HepG2 (cell line): ENCODE results near the gene WWP2. TPM values are rescaled to one million over a fixed set of nuclear protein-coding genes. Genes with fewer than 3 reads are reported as not detected.

Experiments used
- ADNP ChIP-seq: sonication (generic); formaldehyde crosslinking; IDR thresholded peaks from 2 replicates; pipeline ENCODE4 v1.4.0; 2020; ENCODE audit warnings: missing genetic modification reagents
- BCL3 ChIP-seq: sonication (generic); formaldehyde crosslinking; IDR thresholded peaks from 2 replicates; pipeline ENCODE4 v1.5.1; 2020; ENCODE audit warnings: mild to moderate bottlenecking, missing genetic modification reagents, moderate library complexity
- CAMTA2 ChIP-seq: sonication (generic); formaldehyde crosslinking; IDR thresholded peaks from 2 replicates; pipeline ENCODE4 v1.4.0; 2020; ENCODE audit warnings: mild to moderate bottlenecking, missing genetic modification reagents, borderline replicate concordance
- HIVEP1 ChIP-seq: sonication (generic); formaldehyde crosslinking; IDR thresholded peaks from 2 replicates; pipeline ENCODE4 v1.4.0; 2020; ENCODE audit warnings: mild to moderate bottlenecking, missing genetic modification reagents
- IRF2 ChIP-seq: IDR thresholded peaks from 2 replicates; pipeline ENCODE4 v1.6.1; 2018; ENCODE audit warnings: missing genetic modification reagents, missing compliant biosample characterization
- KDM5B ChIP-seq: sonication (generic); formaldehyde crosslinking; IDR thresholded peaks from 2 replicates; pipeline ENCODE4 v1.4.0; 2020; ENCODE audit warnings: missing genetic modification reagents, mild to moderate bottlenecking, borderline replicate concordance
- MEF2D ChIP-seq: sonication (generic); formaldehyde crosslinking; IDR thresholded peaks from 2 replicates; pipeline ENCODE4 v1.5.1; 2020; ENCODE audit warnings: mild to moderate bottlenecking, missing genetic modification reagents
- POLR2A ChIP-seq, 2 experiments: IDR thresholded peaks; 2 replicates each; pipeline ENCODE4 v1.6.1; 2011; ENCODE audit warnings: low read depth in 2 of 2, low read length in 2 of 2, mild to moderate bottlenecking in 1 of 2, moderate library complexity in 1 of 2; ENCODE audit not compliant: insufficient read depth in 1 of 2
- SAP130 ChIP-seq: IDR thresholded peaks from 2 replicates; pipeline ENCODE4 v1.6.1; 2016; ENCODE audit warnings: low read depth
- TOPORS ChIP-seq: sonication (generic); formaldehyde crosslinking; IDR thresholded peaks from 2 replicates; pipeline ENCODE4 v1.8.0; 2023; ENCODE audit warnings: mild to moderate bottlenecking, missing genetic modification reagents
- ZFP82 ChIP-seq: sonication (generic); formaldehyde crosslinking; IDR thresholded peaks from 2 replicates; pipeline ENCODE4 v1.5.1; 2020; ENCODE audit warnings: mild to moderate bottlenecking, missing genetic modification reagents, borderline replicate concordance
- ZNF33B ChIP-seq: sonication (generic); formaldehyde crosslinking; IDR thresholded peaks from 2 replicates; pipeline ENCODE4 v1.5.1; 2020; ENCODE audit warnings: mild to moderate bottlenecking, missing genetic modification reagents
- ZNF543 ChIP-seq: sonication (generic); formaldehyde crosslinking; IDR thresholded peaks from 2 replicates; pipeline ENCODE4 v1.4.0; 2020; ENCODE audit warnings: mild to moderate bottlenecking, missing genetic modification reagents
- ZNF850 ChIP-seq: sonication (generic); formaldehyde crosslinking; conservative IDR thresholded peaks from 2 replicates; pipeline ENCODE4 v1.9.0; 2021; ENCODE audit warnings: mild to moderate bottlenecking, missing genetic modification reagents
- ZSCAN9 ChIP-seq: IDR thresholded peaks from 2 replicates; pipeline ENCODE4 v1.6.1; 2016; ENCODE audit warnings: borderline replicate concordance
- polyA plus RNA-seq, 8 experiments: library from polyadenylated mRNA; depleted of rRNA in 3 of 8; stranded (reverse) in 7 of 8; unstranded in 1 of 8; fragments of >200 nt; fragmentation: Illumina TruSeq in 4 of 8; extraction: Trizol in 4 of 8; gene quantifications; 2 replicates each; pipeline versions ENCODE4 v1.2.1 to v1.2.3, GENCODE V29; 2011 to 2016; ENCODE audit warnings: low read depth in 4 of 8, missing spikeins in 1 of 8, mixed read lengths in 1 of 8; ENCODE audit not compliant: insufficient read depth in 1 of 8
- total RNA-seq, 5 experiments: library from RNA; depleted of rRNA; stranded (reverse); fragments of >200 nt; fragmentation: Illumina TruSeq; extraction: Trizol; gene quantifications; 2 replicates each; pipeline ENCODE4 v1.2.3, GENCODE V29; 2016; ENCODE audit warnings: low read depth in 1 of 5
- TF ChIP-seq, protein P1 (sequence below): sonication (generic); formaldehyde crosslinking; IDR thresholded peaks from 2 replicates; pipeline ENCODE4 v1.4.0; 2020; ENCODE audit warnings: mild to moderate bottlenecking, missing genetic modification reagents, borderline replicate concordance
- TF ChIP-seq, protein P2 (sequence below): sonication (generic); formaldehyde crosslinking; IDR thresholded peaks from 2 replicates; pipeline ENCODE4 v1.4.0; 2020; ENCODE audit warnings: missing genetic modification reagents
- TF ChIP-seq, protein P3 (sequence below): IDR thresholded peaks from 2 replicates; pipeline ENCODE4 v1.4.0; 2020; ENCODE audit warnings: mild to moderate bottlenecking, missing genetic modification reagents

WWP2 gene
- total and polyA plus RNA-seq, 2 of the 13 experiments (the other 11 are each of a cell fraction or from before 2014, with no cell fraction given) = 11.4 to 28.2 TPM

- TF ChIP-seq, protein P1, sequence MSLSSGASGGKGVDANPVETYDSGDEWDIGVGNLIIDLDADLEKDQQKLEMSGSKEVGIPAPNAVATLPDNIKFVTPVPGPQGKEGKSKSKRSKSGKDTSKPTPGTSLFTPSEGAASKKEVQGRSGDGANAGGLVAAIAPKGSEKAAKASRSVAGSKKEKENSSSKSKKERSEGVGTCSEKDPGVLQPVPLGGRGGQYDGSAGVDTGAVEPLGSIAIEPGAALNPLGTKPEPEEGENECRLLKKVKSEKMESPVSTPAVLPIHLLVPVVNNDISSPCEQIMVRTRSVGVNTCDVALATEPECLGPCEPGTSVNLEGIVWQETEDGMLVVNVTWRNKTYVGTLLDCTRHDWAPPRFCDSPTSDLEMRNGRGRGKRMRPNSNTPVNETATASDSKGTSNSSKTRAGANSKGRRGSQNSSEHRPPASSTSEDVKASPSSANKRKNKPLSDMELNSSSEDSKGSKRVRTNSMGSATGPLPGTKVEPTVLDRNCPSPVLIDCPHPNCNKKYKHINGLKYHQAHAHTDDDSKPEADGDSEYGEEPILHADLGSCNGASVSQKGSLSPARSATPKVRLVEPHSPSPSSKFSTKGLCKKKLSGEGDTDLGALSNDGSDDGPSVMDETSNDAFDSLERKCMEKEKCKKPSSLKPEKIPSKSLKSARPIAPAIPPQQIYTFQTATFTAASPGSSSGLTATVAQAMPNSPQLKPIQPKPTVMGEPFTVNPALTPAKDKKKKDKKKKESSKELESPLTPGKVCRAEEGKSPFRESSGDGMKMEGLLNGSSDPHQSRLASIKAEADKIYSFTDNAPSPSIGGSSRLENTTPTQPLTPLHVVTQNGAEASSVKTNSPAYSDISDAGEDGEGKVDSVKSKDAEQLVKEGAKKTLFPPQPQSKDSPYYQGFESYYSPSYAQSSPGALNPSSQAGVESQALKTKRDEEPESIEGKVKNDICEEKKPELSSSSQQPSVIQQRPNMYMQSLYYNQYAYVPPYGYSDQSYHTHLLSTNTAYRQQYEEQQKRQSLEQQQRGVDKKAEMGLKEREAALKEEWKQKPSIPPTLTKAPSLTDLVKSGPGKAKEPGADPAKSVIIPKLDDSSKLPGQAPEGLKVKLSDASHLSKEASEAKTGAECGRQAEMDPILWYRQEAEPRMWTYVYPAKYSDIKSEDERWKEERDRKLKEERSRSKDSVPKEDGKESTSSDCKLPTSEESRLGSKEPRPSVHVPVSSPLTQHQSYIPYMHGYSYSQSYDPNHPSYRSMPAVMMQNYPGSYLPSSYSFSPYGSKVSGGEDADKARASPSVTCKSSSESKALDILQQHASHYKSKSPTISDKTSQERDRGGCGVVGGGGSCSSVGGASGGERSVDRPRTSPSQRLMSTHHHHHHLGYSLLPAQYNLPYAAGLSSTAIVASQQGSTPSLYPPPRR (CRISPR knock-in tag) = peak; percentile 63
- TF ChIP-seq TOPORS (CRISPR knock-in tag) = no peak
- TF ChIP-seq HIVEP1 = 0 out of 2 replicates have a peak, but pooled peaks have one; percentile 22
- TF ChIP-seq ZNF33B (CRISPR knock-in tag) = no peak
- TF ChIP-seq BCL3 = 0 out of 2 replicates have a peak, but pooled peaks have one; percentile 31
- no peak for TF ChIP-seq ADNP (CRISPR knock-in tag)
- TF ChIP-seq ZNF850 = 0 out of 2 replicates have a peak, but pooled peaks have one; percentile 29
- no peak for TF ChIP-seq MEF2D (CRISPR knock-in tag)
- peak in 1 of 2 experiments; percentile 27; a peak in 1 of 4 replicates for TF ChIP-seq POLR2A (IDR thresholded peaks at IDR 0.05; ENCODE audit: insufficient read depth in 1 of 2, low read depth in 2 of 2, low read length in 2 of 2)
- TF ChIP-seq IRF2 = 0 out of 2 replicates have a peak, but pooled peaks have one; percentile 20
- TF ChIP-seq CAMTA2 = 0 out of 2 replicates have a peak, but pooled peaks have one; percentile 51
- peak; percentile 72 for TF ChIP-seq ZSCAN9 (CRISPR knock-in tag)
- TF ChIP-seq KDM5B (CRISPR knock-in tag) = peak; percentile 43; the same call in 1 of the 2 replicates
- peak; percentile 66 for TF ChIP-seq SAP130 (CRISPR knock-in tag)
- TF ChIP-seq, protein P2, sequence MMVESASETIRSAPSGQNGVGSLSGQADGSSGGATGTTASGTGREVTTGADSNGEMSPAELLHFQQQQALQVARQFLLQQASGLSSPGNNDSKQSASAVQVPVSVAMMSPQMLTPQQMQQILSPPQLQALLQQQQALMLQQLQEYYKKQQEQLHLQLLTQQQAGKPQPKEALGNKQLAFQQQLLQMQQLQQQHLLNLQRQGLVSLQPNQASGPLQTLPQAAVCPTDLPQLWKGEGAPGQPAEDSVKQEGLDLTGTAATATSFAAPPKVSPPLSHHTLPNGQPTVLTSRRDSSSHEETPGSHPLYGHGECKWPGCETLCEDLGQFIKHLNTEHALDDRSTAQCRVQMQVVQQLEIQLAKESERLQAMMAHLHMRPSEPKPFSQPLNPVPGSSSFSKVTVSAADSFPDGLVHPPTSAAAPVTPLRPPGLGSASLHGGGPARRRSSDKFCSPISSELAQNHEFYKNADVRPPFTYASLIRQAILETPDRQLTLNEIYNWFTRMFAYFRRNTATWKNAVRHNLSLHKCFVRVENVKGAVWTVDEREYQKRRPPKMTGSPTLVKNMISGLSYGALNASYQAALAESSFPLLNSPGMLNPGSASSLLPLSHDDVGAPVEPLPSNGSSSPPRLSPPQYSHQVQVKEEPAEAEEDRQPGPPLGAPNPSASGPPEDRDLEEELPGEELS = peak; percentile 55; the same call in 1 of the 2 replicates
- TF ChIP-seq ZFP82 (CRISPR knock-in tag) = 0 out of 2 replicates have a peak, but pooled peaks have one; percentile 7
- 0 out of 2 replicates have a peak, but pooled peaks have one; percentile 44 for TF ChIP-seq ZNF543 (CRISPR knock-in tag)
- TF ChIP-seq, protein P3, sequence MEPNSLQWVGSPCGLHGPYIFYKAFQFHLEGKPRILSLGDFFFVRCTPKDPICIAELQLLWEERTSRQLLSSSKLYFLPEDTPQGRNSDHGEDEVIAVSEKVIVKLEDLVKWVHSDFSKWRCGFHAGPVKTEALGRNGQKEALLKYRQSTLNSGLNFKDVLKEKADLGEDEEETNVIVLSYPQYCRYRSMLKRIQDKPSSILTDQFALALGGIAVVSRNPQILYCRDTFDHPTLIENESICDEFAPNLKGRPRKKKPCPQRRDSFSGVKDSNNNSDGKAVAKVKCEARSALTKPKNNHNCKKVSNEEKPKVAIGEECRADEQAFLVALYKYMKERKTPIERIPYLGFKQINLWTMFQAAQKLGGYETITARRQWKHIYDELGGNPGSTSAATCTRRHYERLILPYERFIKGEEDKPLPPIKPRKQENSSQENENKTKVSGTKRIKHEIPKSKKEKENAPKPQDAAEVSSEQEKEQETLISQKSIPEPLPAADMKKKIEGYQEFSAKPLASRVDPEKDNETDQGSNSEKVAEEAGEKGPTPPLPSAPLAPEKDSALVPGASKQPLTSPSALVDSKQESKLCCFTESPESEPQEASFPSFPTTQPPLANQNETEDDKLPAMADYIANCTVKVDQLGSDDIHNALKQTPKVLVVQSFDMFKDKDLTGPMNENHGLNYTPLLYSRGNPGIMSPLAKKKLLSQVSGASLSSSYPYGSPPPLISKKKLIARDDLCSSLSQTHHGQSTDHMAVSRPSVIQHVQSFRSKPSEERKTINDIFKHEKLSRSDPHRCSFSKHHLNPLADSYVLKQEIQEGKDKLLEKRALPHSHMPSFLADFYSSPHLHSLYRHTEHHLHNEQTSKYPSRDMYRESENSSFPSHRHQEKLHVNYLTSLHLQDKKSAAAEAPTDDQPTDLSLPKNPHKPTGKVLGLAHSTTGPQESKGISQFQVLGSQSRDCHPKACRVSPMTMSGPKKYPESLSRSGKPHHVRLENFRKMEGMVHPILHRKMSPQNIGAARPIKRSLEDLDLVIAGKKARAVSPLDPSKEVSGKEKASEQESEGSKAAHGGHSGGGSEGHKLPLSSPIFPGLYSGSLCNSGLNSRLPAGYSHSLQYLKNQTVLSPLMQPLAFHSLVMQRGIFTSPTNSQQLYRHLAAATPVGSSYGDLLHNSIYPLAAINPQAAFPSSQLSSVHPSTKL (CRISPR knock-in tag) = peak; percentile 81
Measured at GRCh38 chr16:69820926-69821541, 58.9 kb downstream of the WWP2 start (continued).
